Dermis lymphatic vessel endothelial cell (primary cell): ENCODE results near the gene AP3S2. TPM values are rescaled to one million over a fixed set of nuclear protein-coding genes. Genes with fewer than 3 reads are reported as not detected.

Experiments used
- total RNA-seq: library from RNA; depleted of rRNA; stranded (reverse); fragments of >200 nt; gene quantifications from 2 replicates; pipeline ENCODE4 v1.2.1, GENCODE V29; 2014

Gene AP3S2
- 27.1 and 27.8 TPM in 2 replicates for total RNA-seq

DNA sequence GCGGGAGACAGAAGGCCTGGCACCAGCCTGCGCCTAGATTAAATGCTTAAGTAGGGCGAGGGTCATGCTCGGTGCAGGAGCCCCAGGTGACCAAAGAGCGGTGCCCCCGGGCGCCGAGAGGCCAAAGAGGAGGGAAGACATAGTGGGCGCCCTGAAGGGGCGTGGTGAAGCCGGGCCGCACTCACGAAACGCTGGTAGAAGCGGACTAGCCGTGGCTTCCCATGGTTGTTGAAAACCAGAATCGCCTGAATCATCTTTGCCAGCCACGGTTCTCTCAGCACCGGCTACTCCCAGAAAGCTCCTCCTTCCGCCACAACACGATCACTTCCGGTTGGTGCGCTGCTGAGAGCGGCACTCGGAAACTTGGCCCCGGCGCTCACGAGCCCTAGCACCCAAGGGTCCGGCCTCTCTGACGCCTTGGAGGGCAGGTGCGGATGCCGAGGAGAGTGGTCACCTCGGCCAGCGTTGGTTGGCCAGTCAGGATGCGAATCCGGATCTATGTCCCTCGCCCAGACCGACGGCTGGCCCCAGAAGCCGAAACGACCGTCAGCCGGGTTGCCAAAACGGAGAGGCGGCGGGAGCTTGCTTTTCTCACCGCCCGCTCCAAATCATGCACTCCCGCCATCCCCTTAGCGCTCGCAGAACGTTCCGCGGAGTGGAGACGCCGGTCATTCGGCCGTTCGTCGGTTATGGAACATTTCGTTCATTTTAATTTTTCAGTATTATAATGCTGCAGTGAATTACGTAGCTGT is at the start of gene AP3S2:
TSS of gene AP3S2 (minus strand) at position 299 of the 752 bp plus-strand sequence. CDS start at position 254, 45 bp downstream.

DNA sequence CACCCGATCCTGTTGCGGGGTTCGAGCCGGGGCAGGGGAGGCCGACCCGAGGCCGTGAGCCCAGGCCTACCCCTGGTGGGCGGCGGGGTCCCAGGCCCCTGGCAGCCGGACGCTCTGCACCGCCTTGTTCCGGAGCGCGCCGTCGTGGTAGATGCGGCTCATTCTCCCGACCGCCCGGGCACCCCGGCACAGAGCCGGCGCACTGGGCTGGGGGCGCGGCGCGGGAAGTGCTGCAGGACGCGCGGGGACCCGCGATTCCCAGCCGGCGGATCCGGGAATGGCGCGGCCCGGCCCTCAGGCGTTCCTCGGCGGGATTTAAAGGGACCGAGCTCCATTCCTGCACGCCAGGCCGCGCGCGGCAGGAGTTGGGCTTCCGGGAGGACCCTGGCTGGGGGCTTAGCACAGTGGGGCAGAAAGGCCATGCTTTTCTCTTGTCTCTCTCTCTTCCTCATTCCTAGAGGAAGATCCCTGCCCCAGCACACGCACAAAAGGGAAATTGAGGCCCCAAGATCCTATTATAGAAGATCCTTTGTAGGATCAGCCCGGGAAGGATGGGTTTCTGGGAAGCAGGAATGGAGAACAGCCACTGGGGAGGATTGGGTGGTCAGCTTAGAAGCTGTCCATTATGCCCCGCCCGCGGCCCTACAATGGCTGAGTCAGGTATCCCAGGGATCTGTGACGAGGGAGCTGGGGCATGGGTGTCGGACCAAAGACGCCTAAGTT is 19.0 kb upstream of the AP3S2 start, which contains the start of gene ARPIN:
TSS of gene ARPIN (minus strand) at position 279 of the 723 bp plus-strand sequence. CDS start at position 162, 117 bp downstream.

Other genes with a start within 250 kb of the AP3S2 start
- gene KIF7, start 238.5 kb downstream of the AP3S2 start, total RNA-seq, result 0.65 and 1.2 TPM in 2 replicates
- not detected in 2 replicates for gene PLIN1, start 214.6 kb downstream of the AP3S2 start, total RNA-seq
- gene PEX11A, start 203.2 kb downstream of the AP3S2 start, total RNA-seq, result 2.4 and 6.5 TPM in 2 replicates
- not detected in 2 replicates for gene WDR93, start 203.2 kb downstream of the AP3S2 start, total RNA-seq
- 0.09 and 0.11 TPM in 2 replicates for gene MESP1, start 142.7 kb downstream of the AP3S2 start, total RNA-seq
- not detected in 2 replicates for gene MESP2, start 117.7 kb downstream of the AP3S2 start, total RNA-seq
- 6.6 and 7.8 TPM in 2 replicates for gene ANPEP, start 79.1 kb downstream of the AP3S2 start, total RNA-seq
- 10.6 and 12.4 TPM in 2 replicates for gene ARPIN, start 19.0 kb upstream of the AP3S2 start, total RNA-seq
- 9.0 TPM in 2 replicates for gene ZNF710, start 107.3 kb upstream of the AP3S2 start, total RNA-seq
- gene IDH2, start 208.5 kb upstream of the AP3S2 start, total RNA-seq, result 60.7 and 96.3 TPM in 2 replicates